PC-3 (cell line): ENCODE data around the gene DNAAF3.
A peak's percentile ranks its signal among the peaks of the same experiment; 100 is the strongest.

ENCODE experiments used
- EZH2 ChIP-seq: fragments of 300-600 bp; sonication (generic); IDR thresholded peaks from one replicate; pipeline ENCODE4 v1.6.1; 2017; ENCODE audit warnings: antibody characterized with exemption, mild to moderate bottlenecking, low read length; ENCODE audit not compliant: unreplicated experiment
- EZH2phosphoT487 ChIP-seq: fragments of 300-600 bp; sonication (generic); IDR thresholded peaks from 2 replicates; pipeline ENCODE4 v1.6.1; 2018; ENCODE audit warnings: mild to moderate bottlenecking, antibody characterized with exemption, low read length, borderline replicate concordance
- TF ChIP-seq, protein P1 (sequence below): fragments of 300-600 bp; sonication (generic); conservative IDR thresholded peaks from 2 replicates; pipeline ENCODE4 v1.5.1; 2017; ENCODE audit warnings: antibody characterized with exemption, low read depth, mild to moderate bottlenecking, low read length

DNA sequence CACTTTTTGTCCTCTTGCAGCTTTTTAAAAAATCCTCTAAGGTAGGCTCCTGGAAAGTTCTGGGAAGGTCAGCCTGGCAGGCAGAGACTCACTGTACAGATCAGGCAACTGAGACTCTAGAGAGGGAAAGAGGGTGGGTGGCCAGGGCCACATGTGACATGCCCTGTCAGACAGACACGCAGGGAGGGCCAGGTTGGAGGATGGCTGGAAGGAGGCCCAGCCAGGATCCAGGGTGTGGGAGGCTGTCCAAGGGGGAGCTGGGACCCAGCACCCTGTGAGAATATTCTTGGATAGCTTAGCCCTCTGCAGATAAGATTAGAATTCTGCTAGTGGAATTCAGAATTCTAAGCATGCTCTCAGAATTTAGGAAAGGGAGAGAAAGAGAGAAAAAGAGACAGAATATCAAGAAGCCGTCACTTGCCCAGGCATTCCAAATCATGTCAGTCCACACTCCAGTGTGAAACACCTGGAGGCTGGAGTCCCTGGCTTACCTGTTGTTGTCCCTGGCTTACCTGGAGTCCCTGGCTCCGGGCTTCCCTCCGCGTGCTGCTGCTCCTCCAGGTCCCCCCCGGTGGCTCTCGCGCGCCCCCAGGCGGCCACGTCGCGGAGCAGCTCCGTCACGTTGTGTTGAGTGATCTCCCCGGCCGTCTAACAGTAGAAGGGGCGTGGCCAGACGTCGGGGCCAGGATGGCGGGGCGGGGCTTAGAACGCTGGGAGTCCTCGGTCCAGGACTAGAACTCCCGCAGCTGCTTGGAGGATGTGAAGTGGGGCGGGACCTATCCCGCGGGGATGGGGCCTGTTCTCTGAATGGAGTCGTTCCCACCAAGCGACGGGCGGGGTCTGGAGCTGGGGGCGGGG lies 6.1 kb downstream of the DNAAF3 start:
- TF ChIP-seq EZH2: no peak
- TF ChIP-seq, protein P1, sequence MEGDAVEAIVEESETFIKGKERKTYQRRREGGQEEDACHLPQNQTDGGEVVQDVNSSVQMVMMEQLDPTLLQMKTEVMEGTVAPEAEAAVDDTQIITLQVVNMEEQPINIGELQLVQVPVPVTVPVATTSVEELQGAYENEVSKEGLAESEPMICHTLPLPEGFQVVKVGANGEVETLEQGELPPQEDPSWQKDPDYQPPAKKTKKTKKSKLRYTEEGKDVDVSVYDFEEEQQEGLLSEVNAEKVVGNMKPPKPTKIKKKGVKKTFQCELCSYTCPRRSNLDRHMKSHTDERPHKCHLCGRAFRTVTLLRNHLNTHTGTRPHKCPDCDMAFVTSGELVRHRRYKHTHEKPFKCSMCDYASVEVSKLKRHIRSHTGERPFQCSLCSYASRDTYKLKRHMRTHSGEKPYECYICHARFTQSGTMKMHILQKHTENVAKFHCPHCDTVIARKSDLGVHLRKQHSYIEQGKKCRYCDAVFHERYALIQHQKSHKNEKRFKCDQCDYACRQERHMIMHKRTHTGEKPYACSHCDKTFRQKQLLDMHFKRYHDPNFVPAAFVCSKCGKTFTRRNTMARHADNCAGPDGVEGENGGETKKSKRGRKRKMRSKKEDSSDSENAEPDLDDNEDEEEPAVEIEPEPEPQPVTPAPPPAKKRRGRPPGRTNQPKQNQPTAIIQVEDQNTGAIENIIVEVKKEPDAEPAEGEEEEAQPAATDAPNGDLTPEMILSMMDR: peak; percentile 99
- no peak for TF ChIP-seq EZH2phosphoT487
